Osteoblast (primary cell): Measurements from ENCODE around the gene CCDC92. TPM values are rescaled to one million over a fixed set of nuclear protein-coding genes. Genes with fewer than 3 reads are reported as not detected.
"Not testable (repeated sequence)": the region's sequence is repeated elsewhere in the genome, so short reads cannot be mapped to it uniquely, and the experiment has no call there.

ENCODE experiments used
- DNase-seq: peaks from one replicate; pipeline ENCODE4 v3.0.0; 2011; ENCODE audit warnings: low spot score, mixed read lengths; ENCODE audit not compliant: insufficient read length; ENCODE audit errors: missing footprints
- H2AFZ ChIP-seq: 2 replicates; pipeline ENCODE4 v1.6.0; 2011; ENCODE audit warnings: mild to moderate bottlenecking, low read length
- H3K27ac ChIP-seq: 2 replicates; pipeline ENCODE4 v1.5.1; 2011; ENCODE audit warnings: mild to moderate bottlenecking, low read depth, low read length, moderate library complexity
- H3K27me3 ChIP-seq: 2 replicates; pipeline ENCODE4 v1.6.0; 2012; ENCODE audit warnings: mild to moderate bottlenecking, control low read depth, inconsistent platforms, low read length, moderate library complexity; ENCODE audit not compliant: insufficient read depth
- H3K36me3 ChIP-seq: 2 replicates; pipeline ENCODE4 v1.5.1; 2011; ENCODE audit warnings: mild to moderate bottlenecking, low read length, control low read depth, moderate library complexity; ENCODE audit not compliant: insufficient read depth
- H3K4me1 ChIP-seq: 2 replicates; pipeline ENCODE4 v1.5.1; 2011; ENCODE audit warnings: mild to moderate bottlenecking, low read length, control low read depth, moderate library complexity; ENCODE audit not compliant: insufficient read depth
- H3K4me2 ChIP-seq: 2 replicates; pipeline ENCODE4 v1.6.0; 2011; ENCODE audit warnings: mild to moderate bottlenecking, low read length; ENCODE audit not compliant: insufficient read depth
- H3K4me3 ChIP-seq: fragments of 200-600 bp; sonication (generic); 3 replicates; pipeline ENCODE4 v1.5.1; 2012; ENCODE audit warnings: mild to moderate bottlenecking, low read length, inconsistent platforms; ENCODE audit not compliant: insufficient read depth
- H3K79me2 ChIP-seq: 2 replicates; pipeline ENCODE4 v1.6.0; 2012; ENCODE audit warnings: mild to moderate bottlenecking, low read length, control low read depth, inconsistent platforms; ENCODE audit not compliant: insufficient read depth
- H3K9me3 ChIP-seq: 2 replicates; pipeline ENCODE4 v1.5.1; 2011; ENCODE audit warnings: low read depth, low read length, control low read depth
- H4K20me1 ChIP-seq: 2 replicates; pipeline ENCODE4 v1.6.0; 2012; ENCODE audit warnings: mild to moderate bottlenecking, low read length, control low read depth; ENCODE audit not compliant: insufficient read depth
- total RNA-seq: library from RNA; depleted of rRNA; stranded (reverse); fragments of >200 nt; gene quantifications from 2 replicates; pipeline ENCODE4 v1.2.3, GENCODE V29; 2012
- TF ChIP-seq, protein P1 (sequence below): IDR thresholded peaks from 2 replicates; pipeline ENCODE4 v1.5.1; 2011; ENCODE audit warnings: mild to moderate bottlenecking, low read depth, low read length, moderate library complexity; ENCODE audit errors: extremely low read depth

CCDC92 gene
- total RNA-seq, 1 donor, result 25.7 TPM

GRCh38 chr12:123916729-123917128 is 55.9 kb downstream of the CCDC92 start:
- no peaks in the 10 kb centered on the region for H3K36me3 ChIP-seq
- no peak for DNase-seq
- TF ChIP-seq, protein P1, sequence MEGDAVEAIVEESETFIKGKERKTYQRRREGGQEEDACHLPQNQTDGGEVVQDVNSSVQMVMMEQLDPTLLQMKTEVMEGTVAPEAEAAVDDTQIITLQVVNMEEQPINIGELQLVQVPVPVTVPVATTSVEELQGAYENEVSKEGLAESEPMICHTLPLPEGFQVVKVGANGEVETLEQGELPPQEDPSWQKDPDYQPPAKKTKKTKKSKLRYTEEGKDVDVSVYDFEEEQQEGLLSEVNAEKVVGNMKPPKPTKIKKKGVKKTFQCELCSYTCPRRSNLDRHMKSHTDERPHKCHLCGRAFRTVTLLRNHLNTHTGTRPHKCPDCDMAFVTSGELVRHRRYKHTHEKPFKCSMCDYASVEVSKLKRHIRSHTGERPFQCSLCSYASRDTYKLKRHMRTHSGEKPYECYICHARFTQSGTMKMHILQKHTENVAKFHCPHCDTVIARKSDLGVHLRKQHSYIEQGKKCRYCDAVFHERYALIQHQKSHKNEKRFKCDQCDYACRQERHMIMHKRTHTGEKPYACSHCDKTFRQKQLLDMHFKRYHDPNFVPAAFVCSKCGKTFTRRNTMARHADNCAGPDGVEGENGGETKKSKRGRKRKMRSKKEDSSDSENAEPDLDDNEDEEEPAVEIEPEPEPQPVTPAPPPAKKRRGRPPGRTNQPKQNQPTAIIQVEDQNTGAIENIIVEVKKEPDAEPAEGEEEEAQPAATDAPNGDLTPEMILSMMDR, result no peak
- no peak overlapping the region for H3K4me2 ChIP-seq
- H2AFZ ChIP-seq, result no peak overlapping the region
- H3K27me3 ChIP-seq, result peaks cover 18% of the 10 kb centered on the region
- no peaks in the 10 kb centered on the region for H3K9me3 ChIP-seq
- H3K27ac ChIP-seq, result no peak overlapping the region
- no peaks in the 10 kb centered on the region for H3K4me1 ChIP-seq
- no peaks in the 10 kb centered on the region for H4K20me1 ChIP-seq
- no peaks in the 10 kb centered on the region for H3K79me2 ChIP-seq
- no peak overlapping the region for H3K4me3 ChIP-seq

DNA sequence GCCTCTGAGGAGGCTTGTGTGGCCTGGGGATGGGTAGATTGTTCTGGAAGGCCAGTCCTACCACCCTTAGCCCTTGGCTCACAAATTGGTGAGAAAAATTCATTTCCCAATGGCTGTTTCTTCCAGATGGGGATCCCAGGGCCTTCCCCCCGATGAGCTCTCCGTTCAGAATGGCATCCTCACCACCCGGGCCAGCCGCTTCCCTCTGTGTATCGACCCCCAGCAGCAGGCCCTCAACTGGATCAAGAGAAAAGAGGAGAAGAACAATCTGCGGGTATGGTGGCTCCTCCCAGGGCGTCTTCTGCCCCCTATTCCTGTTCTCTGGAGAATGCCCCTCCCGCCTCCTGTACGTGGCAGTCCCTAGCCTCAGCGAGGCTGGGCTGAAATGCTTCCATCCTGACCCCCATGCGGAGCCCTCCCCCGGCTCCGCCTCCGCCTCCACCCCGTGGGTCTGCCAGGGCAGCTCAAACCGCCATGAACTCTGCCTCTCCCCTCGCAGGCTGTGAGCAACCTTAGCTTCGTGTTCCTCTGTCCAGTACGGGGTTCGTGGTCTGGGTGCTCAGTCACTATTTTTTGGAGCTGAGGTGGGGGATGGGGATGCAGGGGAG is 57.8 kb downstream of the CCDC92 start:
- Histone ChIP-seq H2AFZ (no peak overlapping the region), H3K4me3 (no peak overlapping the region), H3K79me2 (no peaks in the 10 kb centered on the region), H3K27me3 (peaks cover 18% of the 10 kb centered on the region), H3K4me2 (no peak overlapping the region), H3K4me1 (no peaks in the 10 kb centered on the region), H3K9me3 (no peaks in the 10 kb centered on the region), H3K27ac (no peak overlapping the region), H3K36me3 (no peaks in the 10 kb centered on the region), H4K20me1 (no peaks in the 10 kb centered on the region)
- DNase-seq, result no peak
- TF ChIP-seq, protein P1, result no peak

- Histone ChIP-seq H2AFZ (no peak overlapping the region), H3K4me3 (no peak overlapping the region), H3K79me2 (no peaks in the 10 kb centered on the region), H4K20me1 (no peaks in the 10 kb centered on the region), H3K4me2 (no peak overlapping the region), H3K36me3 (no peaks in the 10 kb centered on the region), H3K9me3 (no peaks in the 10 kb centered on the region), H3K4me1 (no peaks in the 10 kb centered on the region), H3K27ac (no peak overlapping the region), H3K27me3 (peaks cover 10% of the 10 kb centered on the region)
- no peak for DNase-seq
- TF ChIP-seq, protein P1, result no peak
Measured at GRCh38 chr12:123912415-123913380, 59.9 kb downstream of the CCDC92 start.

DNA sequence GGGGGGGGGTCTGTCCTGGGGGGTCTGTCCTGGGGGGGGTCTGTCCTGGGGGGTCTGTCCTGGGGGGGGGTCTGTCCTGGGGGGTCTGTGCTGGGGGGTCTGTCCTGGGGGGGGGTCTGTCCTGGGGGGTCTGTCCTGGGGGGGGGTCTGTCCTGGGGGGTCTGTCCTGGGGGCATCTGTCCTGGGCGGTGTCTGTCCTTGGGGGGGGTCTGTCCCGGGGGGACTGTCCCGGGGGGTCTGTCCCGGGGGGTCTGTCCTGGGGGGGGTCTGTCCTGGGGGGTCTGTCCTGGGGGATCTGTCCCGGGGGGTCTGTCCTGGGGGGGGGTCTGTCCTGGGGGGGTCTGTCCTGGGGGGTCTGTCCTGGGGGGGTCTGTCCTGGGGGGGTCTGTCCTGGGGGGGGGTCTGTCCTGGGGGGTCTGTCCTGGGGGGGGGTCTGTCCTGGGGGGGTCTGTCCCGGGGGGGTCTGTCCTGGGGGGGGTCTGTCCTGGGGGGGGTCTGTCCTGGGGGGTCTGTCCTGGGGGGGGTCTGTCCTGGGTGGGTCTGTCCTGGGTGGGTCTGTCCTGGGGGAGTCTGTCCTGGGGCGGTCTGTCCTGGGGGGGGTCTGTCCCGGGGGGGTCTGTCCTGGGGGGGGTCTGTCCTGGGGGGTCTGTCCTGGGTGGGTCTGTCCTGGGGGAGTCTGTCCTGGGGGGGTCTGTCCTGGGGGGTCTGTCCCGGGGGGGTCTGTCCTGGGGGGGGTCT is 60.8 kb downstream of the CCDC92 start:
- H3K4me2 ChIP-seq, H3K36me3 ChIP-seq, H3K27ac ChIP-seq, H3K4me1 ChIP-seq, H3K4me3 ChIP-seq, H3K79me2 ChIP-seq, H3K9me3 ChIP-seq, H2AFZ ChIP-seq, DNase-seq, H3K27me3 ChIP-seq, H4K20me1 ChIP-seq: not testable (repeated sequence)
